Neural cell (in vitro differentiated cells): ENCODE measurements around the gene SLC12A3.

ENCODE experiments used
- EZH2 ChIP-seq: fragments of 200-600, 300-800 bp; shearing (Covaris generic), sonication (generic); IDR thresholded peaks from 2 replicates; pipeline ENCODE4 v1.6.1; 2014; ENCODE audit warnings: antibody characterized with exemption, low read length, borderline replicate concordance, mild to moderate bottlenecking; ENCODE audit not compliant: insufficient read depth, poor library complexity, severe bottlenecking
- POLR2AphosphoS5 ChIP-seq: IDR thresholded peaks from 2 replicates; pipeline ENCODE4 v1.6.1; 2012
- TF ChIP-seq, protein P1 (sequence below): IDR thresholded peaks from 2 replicates; pipeline ENCODE4 v1.6.1; 2012; ENCODE audit warnings: borderline replicate concordance
- TF ChIP-seq, protein P2 (sequence below): fragments of 450-650 bp; IDR thresholded peaks from 2 replicates; pipeline ENCODE4 v1.5.1; 2014; ENCODE audit warnings: antibody characterized with exemption, mild to moderate bottlenecking, moderate library complexity; ENCODE audit not compliant: poor library complexity, severe bottlenecking

DNA sequence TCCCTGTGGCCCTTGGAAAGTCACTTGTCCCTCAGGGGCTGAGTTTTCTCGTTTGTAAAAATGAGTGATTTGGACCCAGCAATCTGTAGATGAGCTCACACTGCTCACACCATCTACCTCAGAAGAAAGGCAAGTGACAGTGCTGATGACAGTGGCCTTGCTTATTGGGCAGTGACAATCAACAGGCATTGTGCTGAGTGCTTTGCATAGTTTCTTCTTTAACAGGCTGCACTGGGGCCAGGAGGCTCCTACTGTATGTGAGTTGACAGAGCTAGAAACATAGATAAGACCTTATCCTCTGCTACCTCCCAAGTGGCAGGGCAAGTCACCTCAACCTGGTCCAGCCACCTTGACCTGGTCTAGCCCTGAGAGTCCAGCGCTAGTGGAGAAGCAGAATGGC, 29.7 kb upstream of the SLC12A3 start:
- TF ChIP-seq, protein P1, sequence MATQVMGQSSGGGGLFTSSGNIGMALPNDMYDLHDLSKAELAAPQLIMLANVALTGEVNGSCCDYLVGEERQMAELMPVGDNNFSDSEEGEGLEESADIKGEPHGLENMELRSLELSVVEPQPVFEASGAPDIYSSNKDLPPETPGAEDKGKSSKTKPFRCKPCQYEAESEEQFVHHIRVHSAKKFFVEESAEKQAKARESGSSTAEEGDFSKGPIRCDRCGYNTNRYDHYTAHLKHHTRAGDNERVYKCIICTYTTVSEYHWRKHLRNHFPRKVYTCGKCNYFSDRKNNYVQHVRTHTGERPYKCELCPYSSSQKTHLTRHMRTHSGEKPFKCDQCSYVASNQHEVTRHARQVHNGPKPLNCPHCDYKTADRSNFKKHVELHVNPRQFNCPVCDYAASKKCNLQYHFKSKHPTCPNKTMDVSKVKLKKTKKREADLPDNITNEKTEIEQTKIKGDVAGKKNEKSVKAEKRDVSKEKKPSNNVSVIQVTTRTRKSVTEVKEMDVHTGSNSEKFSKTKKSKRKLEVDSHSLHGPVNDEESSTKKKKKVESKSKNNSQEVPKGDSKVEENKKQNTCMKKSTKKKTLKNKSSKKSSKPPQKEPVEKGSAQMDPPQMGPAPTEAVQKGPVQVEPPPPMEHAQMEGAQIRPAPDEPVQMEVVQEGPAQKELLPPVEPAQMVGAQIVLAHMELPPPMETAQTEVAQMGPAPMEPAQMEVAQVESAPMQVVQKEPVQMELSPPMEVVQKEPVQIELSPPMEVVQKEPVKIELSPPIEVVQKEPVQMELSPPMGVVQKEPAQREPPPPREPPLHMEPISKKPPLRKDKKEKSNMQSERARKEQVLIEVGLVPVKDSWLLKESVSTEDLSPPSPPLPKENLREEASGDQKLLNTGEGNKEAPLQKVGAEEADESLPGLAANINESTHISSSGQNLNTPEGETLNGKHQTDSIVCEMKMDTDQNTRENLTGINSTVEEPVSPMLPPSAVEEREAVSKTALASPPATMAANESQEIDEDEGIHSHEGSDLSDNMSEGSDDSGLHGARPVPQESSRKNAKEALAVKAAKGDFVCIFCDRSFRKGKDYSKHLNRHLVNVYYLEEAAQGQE, result no peak
- TF ChIP-seq, protein P2, sequence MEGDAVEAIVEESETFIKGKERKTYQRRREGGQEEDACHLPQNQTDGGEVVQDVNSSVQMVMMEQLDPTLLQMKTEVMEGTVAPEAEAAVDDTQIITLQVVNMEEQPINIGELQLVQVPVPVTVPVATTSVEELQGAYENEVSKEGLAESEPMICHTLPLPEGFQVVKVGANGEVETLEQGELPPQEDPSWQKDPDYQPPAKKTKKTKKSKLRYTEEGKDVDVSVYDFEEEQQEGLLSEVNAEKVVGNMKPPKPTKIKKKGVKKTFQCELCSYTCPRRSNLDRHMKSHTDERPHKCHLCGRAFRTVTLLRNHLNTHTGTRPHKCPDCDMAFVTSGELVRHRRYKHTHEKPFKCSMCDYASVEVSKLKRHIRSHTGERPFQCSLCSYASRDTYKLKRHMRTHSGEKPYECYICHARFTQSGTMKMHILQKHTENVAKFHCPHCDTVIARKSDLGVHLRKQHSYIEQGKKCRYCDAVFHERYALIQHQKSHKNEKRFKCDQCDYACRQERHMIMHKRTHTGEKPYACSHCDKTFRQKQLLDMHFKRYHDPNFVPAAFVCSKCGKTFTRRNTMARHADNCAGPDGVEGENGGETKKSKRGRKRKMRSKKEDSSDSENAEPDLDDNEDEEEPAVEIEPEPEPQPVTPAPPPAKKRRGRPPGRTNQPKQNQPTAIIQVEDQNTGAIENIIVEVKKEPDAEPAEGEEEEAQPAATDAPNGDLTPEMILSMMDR, result no peak
- TF ChIP-seq EZH2, result no peak
- TF ChIP-seq POLR2AphosphoS5, result no peak
